Calu3 (cell line): Measurements from ENCODE around the gene RNF144A. TPM values are rescaled to one million over a fixed set of nuclear protein-coding genes. Genes with fewer than 3 reads are reported as not detected.

Source experiments
- BruUV-seq: library from RNA; stranded (reverse); fragments of 400-500 nt; replicated peaks from 2 replicates; lab custom pipeline; 2021; lab: Mats Ljungman, UMichigan
- CTCF ChIA-PET: fragments of 300-600 bp; sonication (Branson Sonifier 250); formaldehyde crosslinking; loops from one replicate; lab custom pipeline; 2022; ENCODE audit warnings: antibody characterized with exemption; lab: Charles Lee
- DNase-seq: peaks from one replicate; pipeline ENCODE4 v3.0.0; 2022
- H3K27ac Mint-ChIP-seq: one replicate; pipeline ENCODE4 v1.8.0; 2022; ENCODE audit warnings: mixed read lengths; ENCODE audit not compliant: unreplicated experiment
- H3K27me3 Mint-ChIP-seq: one replicate; pipeline ENCODE4 v1.8.0; 2022; ENCODE audit warnings: mixed read lengths; ENCODE audit not compliant: unreplicated experiment
- H3K36me3 Mint-ChIP-seq: one replicate; pipeline ENCODE4 v1.8.0; 2022; ENCODE audit warnings: mild to moderate bottlenecking, moderate library complexity, mixed read lengths; ENCODE audit not compliant: insufficient read depth, unreplicated experiment
- H3K4me1 Mint-ChIP-seq: one replicate; pipeline ENCODE4 v1.8.0; 2022; ENCODE audit warnings: mild to moderate bottlenecking, low read depth, mixed read lengths; ENCODE audit not compliant: unreplicated experiment
- H3K4me3 Mint-ChIP-seq: one replicate; pipeline ENCODE4 v1.8.0; 2022; ENCODE audit warnings: mild to moderate bottlenecking, low read depth, moderate library complexity, mixed read lengths; ENCODE audit not compliant: unreplicated experiment
- H3K9me3 Mint-ChIP-seq: one replicate; pipeline ENCODE4 v1.8.0; 2022; ENCODE audit warnings: low read depth, mixed read lengths; ENCODE audit not compliant: unreplicated experiment
- intact Hi-C: fragments of 100-400 bp; cut with micrococcal nuclease; formaldehyde crosslinking; loops from one replicate; pipeline ENCODE4 v1.10.0; 2022; ENCODE audit not compliant: unreplicated experiment
- total RNA-seq: library from RNA; stranded (reverse); gene quantifications from 2 replicates; pipeline ENCODE4 v1.2.3, GENCODE V29; 2022
- TF ChIP-seq, protein P1 (sequence below): fragments of 200-600 bp; IDR thresholded peaks from one replicate; pipeline ENCODE4 v1.8.0; 2022; ENCODE audit warnings: antibody characterized with exemption; ENCODE audit not compliant: unreplicated experiment

The RNF144A gene
- total RNA-seq, 1 experiment from 2014 or later = 13.7 TPM

DNA sequence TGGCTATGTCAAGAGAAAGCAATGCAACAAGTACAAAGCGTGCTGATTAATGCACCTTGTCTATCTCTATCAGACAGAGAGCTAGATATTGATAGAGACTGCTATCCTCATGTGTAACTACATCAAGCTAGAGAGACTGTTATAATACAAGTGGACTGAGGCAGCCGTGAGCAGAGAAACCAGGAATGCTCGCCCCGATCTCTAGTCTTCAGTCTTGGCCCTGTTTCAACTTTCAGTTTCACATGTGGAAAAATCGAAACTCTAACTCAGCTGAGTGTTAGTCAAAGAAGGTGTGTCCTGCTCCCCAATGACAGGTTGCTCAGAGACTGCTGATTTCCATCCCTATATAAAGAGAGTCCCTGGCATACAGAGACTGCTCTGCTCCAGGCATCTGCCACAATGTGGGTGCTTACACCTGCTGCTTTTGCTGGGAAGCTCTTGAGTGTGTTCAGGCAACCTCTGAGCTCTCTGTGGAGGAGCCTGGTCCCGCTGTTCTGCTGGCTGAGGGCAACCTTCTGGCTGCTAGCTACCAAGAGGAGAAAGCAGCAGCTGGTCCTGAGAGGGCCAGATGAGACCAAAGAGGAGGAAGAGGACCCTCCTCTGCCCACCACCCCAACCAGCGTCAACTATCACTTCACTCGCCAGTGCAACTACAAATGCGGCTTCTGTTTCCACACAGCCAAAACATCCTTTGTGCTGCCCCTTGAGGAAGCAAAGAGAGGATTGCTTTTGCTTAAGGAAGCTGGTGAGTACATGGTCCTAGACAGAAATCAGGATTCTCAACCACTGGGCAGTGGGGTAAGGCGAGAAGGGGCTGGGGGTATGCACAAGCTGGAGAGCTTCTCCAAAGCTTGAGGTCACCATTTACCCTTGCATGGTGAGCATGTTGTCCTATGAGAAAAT is 39.6 kb upstream of the RNF144A start, which contains the start of gene RSAD2:
TSS of gene RSAD2 (plus strand) at position 376 of the 903 bp plus-strand sequence. CDS start at position 400, 24 bp downstream.
- H3K27me3 Mint-ChIP-seq = no peaks in the 10 kb centered on the region
- H3K27ac Mint-ChIP-seq = peak within 1 kb of the TSS; percentile 46
- TF ChIP-seq, protein P1, sequence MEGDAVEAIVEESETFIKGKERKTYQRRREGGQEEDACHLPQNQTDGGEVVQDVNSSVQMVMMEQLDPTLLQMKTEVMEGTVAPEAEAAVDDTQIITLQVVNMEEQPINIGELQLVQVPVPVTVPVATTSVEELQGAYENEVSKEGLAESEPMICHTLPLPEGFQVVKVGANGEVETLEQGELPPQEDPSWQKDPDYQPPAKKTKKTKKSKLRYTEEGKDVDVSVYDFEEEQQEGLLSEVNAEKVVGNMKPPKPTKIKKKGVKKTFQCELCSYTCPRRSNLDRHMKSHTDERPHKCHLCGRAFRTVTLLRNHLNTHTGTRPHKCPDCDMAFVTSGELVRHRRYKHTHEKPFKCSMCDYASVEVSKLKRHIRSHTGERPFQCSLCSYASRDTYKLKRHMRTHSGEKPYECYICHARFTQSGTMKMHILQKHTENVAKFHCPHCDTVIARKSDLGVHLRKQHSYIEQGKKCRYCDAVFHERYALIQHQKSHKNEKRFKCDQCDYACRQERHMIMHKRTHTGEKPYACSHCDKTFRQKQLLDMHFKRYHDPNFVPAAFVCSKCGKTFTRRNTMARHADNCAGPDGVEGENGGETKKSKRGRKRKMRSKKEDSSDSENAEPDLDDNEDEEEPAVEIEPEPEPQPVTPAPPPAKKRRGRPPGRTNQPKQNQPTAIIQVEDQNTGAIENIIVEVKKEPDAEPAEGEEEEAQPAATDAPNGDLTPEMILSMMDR = no peak
- peaks cover 7% of the 10 kb centered on the region for H3K36me3 Mint-ChIP-seq
- peak within 1 kb of the TSS; percentile 70 for H3K4me3 Mint-ChIP-seq
- CTCF ChIA-PET = interaction anchor here (0.5 kb wide), 1 partner anchor 45 kb away, joined by 3 read pairs; no protein-coding TSS in a partner anchor
- peak; percentile 52 for DNase-seq
- BruUV-seq = no TSS peak
- intact Hi-C loops = no loop called here
- peaks cover 4% of the 10 kb centered on the region for H3K9me3 Mint-ChIP-seq
- H3K4me1 Mint-ChIP-seq = peaks cover 16% of the 10 kb centered on the region

DNA sequence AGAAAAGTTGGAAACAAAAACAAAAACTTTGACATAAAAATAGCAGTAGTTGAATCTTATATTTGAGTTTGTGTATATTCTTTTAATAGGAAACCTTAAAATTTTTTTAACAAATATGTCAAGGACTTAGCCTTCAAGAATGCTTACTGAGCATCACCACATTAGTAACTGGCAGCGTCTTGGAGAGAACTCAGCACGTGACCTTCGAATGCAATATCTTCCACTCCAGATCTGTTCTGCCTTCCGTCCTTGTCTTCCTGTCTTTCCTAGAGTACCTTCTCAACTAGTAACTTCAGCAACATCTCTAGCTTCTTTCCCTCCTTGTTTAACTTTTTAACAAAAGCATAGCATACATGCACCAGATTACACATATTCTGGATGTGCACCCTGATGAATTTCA is 38.7 kb upstream of the RNF144A start:
- Mint-ChIP-seq H3K4me1 (peaks cover 16% of the 10 kb centered on the region), H3K27ac (no peak overlapping the region), H3K36me3 (peaks cover 7% of the 10 kb centered on the region), H3K4me3 (peak overlapping the region; percentile 70), H3K27me3 (peaks cover 2% of the 10 kb centered on the region), H3K9me3 (peaks cover 4% of the 10 kb centered on the region)
- TF ChIP-seq, protein P1 = no peak
- TSS peak; percentile 53 for BruUV-seq
- intact Hi-C loops = no loop called here
- CTCF ChIA-PET = no interaction called here
- no peak for DNase-seq

DNA sequence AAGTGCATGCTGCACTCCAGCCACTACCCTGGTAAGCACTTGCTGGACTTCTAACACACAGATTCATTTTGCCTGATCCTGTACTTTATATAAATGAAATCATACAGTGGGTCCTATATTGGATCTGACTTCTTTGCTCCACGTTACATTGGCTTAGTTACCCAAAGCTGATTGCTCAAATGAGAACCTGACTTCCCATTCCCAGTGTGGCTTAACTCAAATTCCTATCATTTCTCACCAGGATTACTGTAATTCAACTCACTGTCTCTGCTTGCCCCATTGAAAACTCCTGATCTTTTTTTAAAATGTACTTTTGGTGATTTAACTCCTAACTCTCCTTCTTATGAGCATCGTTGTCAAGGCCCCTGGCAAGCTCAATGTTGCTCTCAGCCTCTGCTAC is 38.2 kb upstream of the RNF144A start:
- H3K27ac Mint-ChIP-seq = no peak overlapping the region
- peaks cover 16% of the 10 kb centered on the region for H3K4me1 Mint-ChIP-seq
- peaks cover 6% of the 10 kb centered on the region for H3K27me3 Mint-ChIP-seq
- BruUV-seq = no TSS peak
- no peak for DNase-seq
- intact Hi-C loops = no loop called here
- H3K9me3 Mint-ChIP-seq = peaks cover 4% of the 10 kb centered on the region
- CTCF ChIA-PET = no interaction called here
- H3K4me3 Mint-ChIP-seq = peak overlapping the region; percentile 3
- peaks cover 7% of the 10 kb centered on the region for H3K36me3 Mint-ChIP-seq
- TF ChIP-seq, protein P1 = no peak

DNA sequence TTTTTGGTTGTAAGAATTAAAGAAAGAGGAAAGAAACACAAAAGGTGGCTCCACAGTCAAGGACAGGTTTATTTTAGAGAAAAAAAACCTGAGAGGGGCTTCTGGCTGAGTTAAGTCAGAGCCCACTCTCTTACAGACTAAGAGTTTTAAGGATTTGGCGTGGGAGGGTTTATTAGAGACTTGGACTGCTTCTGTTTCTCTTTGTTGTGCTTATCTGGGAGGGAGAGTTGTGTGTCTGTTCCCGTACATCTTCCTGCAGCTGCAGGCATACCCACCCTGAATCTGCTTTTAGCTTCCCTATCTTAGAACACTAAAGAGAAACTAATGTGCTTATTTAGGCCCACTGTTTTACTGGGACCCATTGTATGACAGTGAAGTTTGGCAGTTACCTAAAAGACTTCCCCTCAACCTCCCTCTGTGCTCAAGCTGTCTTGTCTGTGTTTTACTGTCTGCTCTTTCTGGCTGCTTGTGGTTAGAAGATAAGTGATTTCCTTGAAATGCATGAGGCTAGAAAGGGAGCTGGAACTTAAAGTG is 36.9 kb upstream of the RNF144A start:
- DNase-seq = no peak
- Mint-ChIP-seq H3K36me3 (peaks cover 7% of the 10 kb centered on the region), H3K9me3 (peaks cover 4% of the 10 kb centered on the region), H3K27me3 (peaks cover 15% of the 10 kb centered on the region), H3K4me3 (no peak overlapping the region), H3K27ac (no peak overlapping the region), H3K4me1 (peaks cover 16% of the 10 kb centered on the region)
- TF ChIP-seq, protein P1 = no peak
- BruUV-seq = no TSS peak
- intact Hi-C loops = no loop called here
- CTCF ChIA-PET = no interaction called here
